Natural killer cell treated with Interleukin-12 subunit alpha and Interleukin-12 subunit beta and Interleukin-15 and Interleukin-18, amount 100 ng/mL, for 72 hours (primary cell): ENCODE data around the gene RXRG. TPM values are rescaled to one million over a fixed set of nuclear protein-coding genes. Genes with fewer than 3 reads are reported as not detected.

Experiments used
- ATAC-seq, 2 donors: fragments of 150-1000 bp; cut with Tn5 transposase in 1 of 2; sonication (Bioruptor Pico), chemical (Tn5 transposase) in 1 of 2; 2 replicates each; pipeline ENCODE4 v1.10.0; 2021
- DNase-seq: peaks from one replicate; pipeline ENCODE4 v3.0.0; 2022; ENCODE audit warnings: low spot score
- H3K27ac Mint-ChIP-seq, 2 donors: 1 replicate in 1 of 2; 2 replicates in 1 of 2; pipeline ENCODE4 v1.8.0; 2022; ENCODE audit warnings: mixed read lengths in 2 of 2, mild to moderate bottlenecking in 1 of 2, moderate library complexity in 1 of 2
- H3K27me3 Mint-ChIP-seq, 2 donors: 1 replicate in 1 of 2; 2 replicates in 1 of 2; pipeline ENCODE4 v1.8.0; 2022; ENCODE audit warnings: mixed read lengths in 2 of 2
- H3K36me3 Mint-ChIP-seq: one replicate; pipeline ENCODE4 v1.8.0; 2022; ENCODE audit warnings: mixed read lengths
- H3K4me1 Mint-ChIP-seq, 2 donors: 1 replicate in 1 of 2; 2 replicates in 1 of 2; pipeline ENCODE4 v1.8.0; 2022; ENCODE audit warnings: low read depth in 2 of 2, mixed read lengths in 2 of 2, mild to moderate bottlenecking in 1 of 2
- H3K4me3 Mint-ChIP-seq: one replicate; pipeline ENCODE4 v1.8.0; 2022; ENCODE audit warnings: mixed read lengths
- H3K9me3 Mint-ChIP-seq: 2 replicates; pipeline ENCODE4 v1.8.0; 2022; ENCODE audit warnings: mixed read lengths
- total RNA-seq, 2 donors: library from RNA; stranded (reverse); gene quantifications; one replicate each; pipeline ENCODE4 v1.2.3, GENCODE V29; 2022

The RXRG gene
- total RNA-seq, 2 donors from 2014 or later: not detected

DNA sequence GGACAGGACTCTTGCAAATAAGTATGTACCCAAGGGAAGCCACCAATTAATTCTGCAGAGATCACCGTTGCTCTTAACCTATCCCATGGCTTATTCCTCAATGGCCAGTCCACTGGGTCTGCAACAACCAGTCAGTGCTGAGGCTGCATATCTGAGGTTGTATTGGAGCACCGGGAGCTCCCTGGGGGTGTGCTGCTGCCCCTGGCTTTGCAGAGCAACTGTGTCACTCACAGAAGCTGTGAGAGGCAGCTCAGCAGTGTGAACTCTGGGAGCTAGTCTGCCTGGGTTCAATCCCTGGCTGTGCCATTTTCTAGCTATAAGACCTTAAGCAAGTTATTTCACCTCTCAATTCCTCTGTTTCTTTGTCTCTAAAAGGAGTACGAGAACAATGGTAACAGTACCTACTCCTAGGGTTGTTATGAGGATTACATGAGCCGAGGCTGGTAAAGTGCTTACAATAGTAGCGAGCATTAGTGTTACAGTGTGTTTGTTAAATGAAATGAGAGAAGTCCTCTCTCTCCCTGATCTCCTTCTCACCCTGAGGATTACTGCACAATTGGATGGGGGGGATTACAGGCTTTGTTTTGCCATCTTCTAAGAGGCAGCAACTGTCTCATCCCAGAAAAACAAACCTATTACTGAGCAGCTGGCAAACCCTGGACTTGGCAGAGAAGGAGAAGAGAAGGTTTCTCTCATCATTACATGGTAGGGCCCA lies 3.6 kb downstream of the RXRG start:
- no peak for DNase-seq
- Mint-ChIP-seq H3K36me3 (no peaks in the 10 kb centered on the region), H3K27me3 (peaks cover 16 to 33% of the 10 kb centered on the region in 2 donors), H3K4me3 (no peak overlapping the region), H3K9me3 (no peaks in the 10 kb centered on the region), H3K27ac (no peak overlapping the region), H3K4me1 (no peaks in the 10 kb centered on the region)
- ATAC-seq: peak in 1 of 2 donors; percentile 21

DNA sequence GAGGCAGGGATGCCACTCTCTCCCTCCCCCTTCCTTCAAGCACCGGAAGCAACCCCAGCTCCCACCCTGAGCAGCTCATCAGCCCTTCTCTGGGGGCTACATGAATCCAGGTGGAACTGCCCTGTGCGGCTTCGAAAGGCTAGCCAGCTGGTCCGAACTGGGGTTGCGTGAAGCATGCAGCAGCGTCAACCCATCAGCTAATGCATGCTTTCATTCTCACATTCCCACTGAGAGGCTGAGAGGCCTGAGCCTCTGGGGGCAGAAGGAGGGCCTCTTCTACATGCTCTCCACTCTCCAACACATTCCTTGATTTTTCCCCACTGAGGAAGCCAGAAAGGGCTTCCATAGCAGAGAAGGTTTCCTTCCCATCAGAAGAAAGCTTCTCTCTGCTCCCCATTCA lies 5.6 kb downstream of the RXRG start:
- no peak overlapping the region for H3K27ac Mint-ChIP-seq
- ATAC-seq (no peak), DNase-seq (no peak)
- H3K36me3 Mint-ChIP-seq: no peaks in the 10 kb centered on the region
- peaks cover 16 to 30% of the 10 kb centered on the region in 2 donors for H3K27me3 Mint-ChIP-seq
- no peak overlapping the region for H3K4me3 Mint-ChIP-seq
- H3K9me3 Mint-ChIP-seq: no peaks in the 10 kb centered on the region
- no peaks in the 10 kb centered on the region for H3K4me1 Mint-ChIP-seq

GRCh38 chr1:165436994-165437393 lies 7.9 kb downstream of the RXRG start:
- ATAC-seq (no peak), DNase-seq (no peak)
- Mint-ChIP-seq H3K27me3 (peaks cover 16 to 17% of the 10 kb centered on the region in 2 donors), H3K4me3 (no peak overlapping the region), H3K9me3 (no peaks in the 10 kb centered on the region), H3K36me3 (no peaks in the 10 kb centered on the region), H3K27ac (no peak overlapping the region), H3K4me1 (no peaks in the 10 kb centered on the region)

GRCh38 chr1:165435801-165436200 lies 9.1 kb downstream of the RXRG start:
- ATAC-seq (peak in 1 of 2 donors; percentile 22), DNase-seq (no peak)
- Mint-ChIP-seq H3K4me1 (no peaks in the 10 kb centered on the region), H3K9me3 (no peaks in the 10 kb centered on the region), H3K27me3 (peaks cover 15 to 16% of the 10 kb centered on the region in 2 donors), H3K36me3 (no peaks in the 10 kb centered on the region), H3K27ac (no peak overlapping the region), H3K4me3 (no peak overlapping the region)

- no peaks in the 10 kb centered on the region for H3K9me3 Mint-ChIP-seq
- H3K4me1 Mint-ChIP-seq: no peaks in the 10 kb centered on the region
- ATAC-seq (no peak), DNase-seq (no peak)
- peaks cover 9% of the 10 kb centered on the region in 2 donors for H3K27me3 Mint-ChIP-seq
- no peak overlapping the region for H3K27ac Mint-ChIP-seq
- no peak overlapping the region for H3K4me3 Mint-ChIP-seq
- H3K36me3 Mint-ChIP-seq: no peaks in the 10 kb centered on the region
Observed at GRCh38 chr1:165434281-165434680, 10.6 kb downstream of the RXRG start.

DNA sequence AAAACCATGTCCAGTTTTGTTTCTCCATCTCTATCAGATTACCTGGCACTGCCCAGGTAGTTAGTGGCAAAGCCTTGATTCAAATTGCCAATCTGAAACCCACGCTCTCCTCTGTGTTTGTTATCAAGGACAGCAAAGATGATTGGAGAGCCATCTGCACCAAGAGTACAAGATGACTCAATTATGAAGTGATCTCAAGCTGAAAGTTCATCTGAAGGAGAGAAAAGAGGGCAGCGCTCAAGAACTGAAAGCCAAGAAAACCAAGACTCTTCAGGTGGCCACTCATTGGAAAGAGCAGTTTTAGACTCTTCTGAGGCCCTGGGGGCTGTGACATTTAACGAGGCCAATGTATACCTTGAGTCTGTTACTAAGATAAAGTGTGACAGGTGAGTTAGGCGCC lies 13.8 kb downstream of the RXRG start:
- H3K27me3 Mint-ChIP-seq: no peaks in the 10 kb centered on the region
- H3K4me1 Mint-ChIP-seq: peaks cover 0 to 2% of the 10 kb centered on the region in 2 donors
- H3K27ac Mint-ChIP-seq: no peak overlapping the region
- no peak for ATAC-seq
- H3K9me3 Mint-ChIP-seq: no peaks in the 10 kb centered on the region
- H3K4me3 Mint-ChIP-seq: no peak overlapping the region
- no peaks in the 10 kb centered on the region for H3K36me3 Mint-ChIP-seq
- no peak for DNase-seq

GRCh38 chr1:165426745-165427144 lies 18.2 kb downstream of the RXRG start:
- ATAC-seq: no peak
- no peaks in the 10 kb centered on the region for H3K9me3 Mint-ChIP-seq

GRCh38 chr1:165425621-165426020 lies 19.3 kb downstream of the RXRG start:
- no peak for ATAC-seq
- peaks cover 0 to 4% of the 10 kb centered on the region in 2 donors for H3K27me3 Mint-ChIP-seq
- H3K9me3 Mint-ChIP-seq: no peaks in the 10 kb centered on the region
- H3K4me1 Mint-ChIP-seq: peaks cover 15 to 18% of the 10 kb centered on the region in 2 donors
- H3K4me3 Mint-ChIP-seq: peak overlapping the region; percentile 79
- no peak for DNase-seq
- peak overlapping the region; percentile 73 to 85 for H3K27ac Mint-ChIP-seq
- H3K36me3 Mint-ChIP-seq: no peaks in the 10 kb centered on the region

More at GRCh38 chr1:165426745-165427144, 18.2 kb downstream of the RXRG start:
- Mint-ChIP-seq H3K36me3 (no peaks in the 10 kb centered on the region), H3K4me1 (peaks cover 15 to 18% of the 10 kb centered on the region in 2 donors), H3K27ac (no peak overlapping the region), H3K4me3 (no peak overlapping the region), H3K27me3 (peaks cover 0 to 2% of the 10 kb centered on the region in 2 donors)
- DNase-seq: no peak

- H3K9me3 Mint-ChIP-seq: no peaks in the 10 kb centered on the region
- peaks cover 15 to 18% of the 10 kb centered on the region in 2 donors for H3K4me1 Mint-ChIP-seq
- no peaks in the 10 kb centered on the region for H3K36me3 Mint-ChIP-seq
- H3K27me3 Mint-ChIP-seq: peaks cover 0 to 6% of the 10 kb centered on the region in 2 donors
- H3K4me3 Mint-ChIP-seq: peak overlapping the region; percentile 79
- peak overlapping the region; percentile 73 to 85 for H3K27ac Mint-ChIP-seq
- ATAC-seq (peak; percentile 66 to 84), DNase-seq (no peak)
Observed at GRCh38 chr1:165424454-165425216, 20.3 kb downstream of the RXRG start.

- ATAC-seq (no peak), DNase-seq (no peak)
- no peaks in the 10 kb centered on the region for H3K9me3 Mint-ChIP-seq
- no peaks in the 10 kb centered on the region for H3K36me3 Mint-ChIP-seq
- no peak overlapping the region for H3K4me3 Mint-ChIP-seq
- H3K27me3 Mint-ChIP-seq: peaks cover 11% of the 10 kb centered on the region in 2 donors
- H3K27ac Mint-ChIP-seq: no peak overlapping the region
- peaks cover 15 to 18% of the 10 kb centered on the region in 2 donors for H3K4me1 Mint-ChIP-seq
Observed at GRCh38 chr1:165423136-165423535, 21.8 kb downstream of the RXRG start.

GRCh38 chr1:165420655-165421054 lies 24.3 kb downstream of the RXRG start:
- H3K36me3 Mint-ChIP-seq: no peaks in the 10 kb centered on the region
- H3K9me3 Mint-ChIP-seq: no peaks in the 10 kb centered on the region
- H3K4me3 Mint-ChIP-seq: no peak overlapping the region
- H3K4me1 Mint-ChIP-seq: peaks cover 13 to 18% of the 10 kb centered on the region in 2 donors
- no peak overlapping the region for H3K27ac Mint-ChIP-seq
- no peak for DNase-seq
- ATAC-seq: no peak
- peaks cover 13 to 20% of the 10 kb centered on the region in 2 donors for H3K27me3 Mint-ChIP-seq

DNA sequence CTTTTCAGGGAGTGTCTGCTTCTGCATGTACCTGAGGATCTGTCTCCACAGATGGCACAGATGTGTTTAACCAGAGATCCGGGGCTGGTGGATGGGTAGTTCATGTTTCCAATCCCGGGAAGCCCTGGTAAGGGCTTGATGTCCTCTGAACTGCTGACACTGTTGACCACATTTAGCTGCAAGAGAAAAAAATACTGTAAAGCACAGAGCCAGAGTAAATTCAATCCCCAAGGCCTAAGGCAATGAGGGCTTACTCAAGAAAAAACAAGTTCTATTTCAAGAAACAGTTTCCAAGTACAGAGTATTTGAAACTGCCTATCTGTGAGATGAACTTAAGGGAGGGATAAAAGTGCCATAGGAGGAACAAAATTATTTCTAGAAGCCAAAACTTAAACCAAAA lies 25.1 kb downstream of the RXRG start:
- H3K4me3 Mint-ChIP-seq: no peak overlapping the region
- DNase-seq (no peak), ATAC-seq (no peak)
- H3K36me3 Mint-ChIP-seq: no peaks in the 10 kb centered on the region
- no peak overlapping the region for H3K27ac Mint-ChIP-seq
- H3K4me1 Mint-ChIP-seq: peaks cover 9 to 11% of the 10 kb centered on the region in 2 donors
- H3K27me3 Mint-ChIP-seq: peaks cover 21 to 26% of the 10 kb centered on the region in 2 donors
- H3K9me3 Mint-ChIP-seq: no peaks in the 10 kb centered on the region

- H3K4me3 Mint-ChIP-seq: no peak overlapping the region
- H3K27ac Mint-ChIP-seq: no peak overlapping the region
- no peak for DNase-seq
- H3K36me3 Mint-ChIP-seq: no peaks in the 10 kb centered on the region
- no peaks in the 10 kb centered on the region for H3K9me3 Mint-ChIP-seq
- ATAC-seq: no peak
- H3K4me1 Mint-ChIP-seq: no peaks in the 10 kb centered on the region
- H3K27me3 Mint-ChIP-seq: peaks cover 33% of the 10 kb centered on the region in 2 donors
Observed at GRCh38 chr1:165418195-165418594, 26.7 kb downstream of the RXRG start.

DNA sequence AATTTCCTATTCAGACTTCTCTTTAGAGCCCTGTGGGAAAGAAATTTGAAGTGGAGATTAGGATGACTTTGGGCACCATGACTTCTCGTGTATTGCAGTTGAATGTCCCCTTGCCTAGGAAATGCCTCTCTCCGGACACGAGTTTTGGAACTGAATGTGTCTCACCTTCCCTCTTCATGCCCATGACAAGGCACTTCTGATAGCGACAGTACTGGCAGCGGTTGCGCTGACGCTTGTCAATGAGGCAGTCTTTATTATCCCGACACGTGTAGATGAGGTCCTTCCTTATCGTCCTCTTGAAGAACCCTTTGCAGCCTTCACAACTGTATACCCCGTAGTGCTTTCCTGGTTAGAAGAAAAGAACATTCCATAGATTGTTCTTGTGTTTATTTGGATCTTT lies 28.1 kb downstream of the RXRG start:
- Mint-ChIP-seq H3K36me3 (no peaks in the 10 kb centered on the region), H3K4me3 (no peak overlapping the region), H3K27ac (no peak overlapping the region), H3K9me3 (no peaks in the 10 kb centered on the region), H3K27me3 (peaks cover 33 to 34% of the 10 kb centered on the region in 2 donors), H3K4me1 (no peaks in the 10 kb centered on the region)
- ATAC-seq: no peak
- no peak for DNase-seq
